CD4-positive, alpha-beta T cell treated with Interleukin-21 for 1 hour (primary cell): ENCODE measurements around the gene TAF7.
"Not testable (repeated sequence)": the region's sequence is repeated elsewhere in the genome, so short reads cannot be mapped to it uniquely, and the experiment has no call there.

Experiments
- DNase-seq: peaks from one replicate; pipeline ENCODE4 v3.0.0-alpha.2; 2020

The TAF7 gene, protein sequence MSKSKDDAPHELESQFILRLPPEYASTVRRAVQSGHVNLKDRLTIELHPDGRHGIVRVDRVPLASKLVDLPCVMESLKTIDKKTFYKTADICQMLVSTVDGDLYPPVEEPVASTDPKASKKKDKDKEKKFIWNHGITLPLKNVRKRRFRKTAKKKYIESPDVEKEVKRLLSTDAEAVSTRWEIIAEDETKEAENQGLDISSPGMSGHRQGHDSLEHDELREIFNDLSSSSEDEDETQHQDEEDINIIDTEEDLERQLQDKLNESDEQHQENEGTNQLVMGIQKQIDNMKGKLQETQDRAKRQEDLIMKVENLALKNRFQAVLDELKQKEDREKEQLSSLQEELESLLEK

DNA sequence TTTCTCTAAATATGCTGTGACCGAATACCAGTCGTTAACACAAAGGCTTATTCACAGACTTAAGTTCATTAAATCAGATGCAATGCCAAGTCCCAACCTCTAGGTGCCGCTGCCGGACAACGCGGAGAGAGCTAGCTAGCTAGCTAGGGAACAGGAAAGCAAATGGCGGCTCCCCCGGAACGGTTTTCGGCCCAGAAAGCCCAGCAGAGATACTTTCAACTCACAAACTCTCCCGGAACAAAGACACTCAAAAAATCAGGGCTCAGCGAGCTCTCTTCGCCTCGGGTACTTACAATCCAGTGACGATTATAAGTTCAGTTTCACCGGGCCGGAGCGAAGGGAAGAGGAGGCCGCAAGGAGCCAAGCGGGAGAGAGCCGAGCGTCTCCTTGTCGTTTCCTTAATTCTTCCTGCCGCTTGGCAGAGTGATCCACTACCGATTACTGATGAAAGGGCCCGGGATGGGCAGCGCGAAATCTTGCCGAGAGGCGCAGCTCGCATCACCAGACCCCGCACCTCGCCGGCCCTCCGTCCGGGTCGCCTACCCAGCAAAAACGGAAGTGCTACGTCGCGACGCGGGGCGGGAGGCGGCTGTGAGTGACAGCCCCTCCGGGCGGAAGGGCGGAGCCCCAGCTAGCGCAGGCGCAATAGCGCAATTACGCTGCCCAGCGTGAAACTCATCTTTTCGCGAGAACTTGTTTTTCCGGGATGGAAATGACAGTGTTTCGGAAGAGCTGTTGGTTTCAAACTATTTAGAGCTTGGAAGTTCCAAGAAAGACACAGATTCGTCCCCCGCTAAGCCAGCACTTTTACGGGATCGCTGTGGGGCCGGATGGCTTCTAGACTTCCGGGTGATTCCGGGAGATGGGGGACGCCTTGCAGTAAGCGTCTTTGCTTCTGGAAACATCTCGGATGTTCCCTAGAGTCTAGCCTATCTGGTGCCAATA lies at the start of gene TAF7:
Gene TAF7, minus strand, starts transcription at position 560 of the 945 bp plus-strand sequence. CDS start 740 bp downstream, outside the sequence.
- DNase-seq, result peak; percentile 94

DNA sequence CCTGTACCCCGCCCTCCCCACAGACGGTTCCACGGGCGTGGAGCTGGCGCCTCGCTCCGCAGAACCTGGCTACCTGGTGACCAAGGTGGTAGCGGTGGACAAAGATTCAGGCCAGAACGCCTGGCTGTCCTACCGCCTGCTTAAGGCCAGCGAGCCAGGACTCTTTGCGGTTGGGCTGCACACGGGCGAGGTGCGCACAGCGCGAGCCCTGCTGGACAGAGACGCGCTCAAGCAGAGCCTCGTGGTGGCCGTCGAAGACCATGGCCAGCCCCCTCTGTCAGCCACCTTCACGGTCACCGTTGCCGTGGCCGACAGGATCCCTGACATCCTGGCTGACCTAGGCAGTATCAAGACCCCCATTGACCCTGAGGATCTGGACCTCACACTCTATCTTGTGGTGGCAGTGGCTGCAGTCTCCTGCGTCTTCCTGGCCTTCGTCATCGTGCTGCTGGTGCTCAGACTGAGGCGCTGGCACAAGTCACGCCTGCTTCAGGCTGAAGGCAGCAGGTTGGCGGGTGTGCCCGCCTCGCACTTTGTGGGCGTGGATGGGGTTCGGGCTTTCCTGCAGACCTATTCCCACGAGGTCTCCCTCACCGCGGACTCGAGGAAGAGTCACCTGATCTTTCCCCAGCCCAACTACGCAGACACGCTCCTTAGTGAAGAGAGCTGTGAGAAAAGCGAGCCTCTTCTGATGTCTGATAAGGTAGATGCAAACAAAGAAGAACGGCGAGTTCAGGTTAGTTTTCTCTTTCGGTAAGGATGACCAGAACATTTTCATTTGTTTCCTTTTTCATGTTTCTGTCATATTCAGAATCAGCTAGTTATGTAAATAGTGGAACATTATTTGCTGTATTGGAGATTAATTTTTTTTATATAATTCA lies 45.7 kb upstream of the TAF7 start:
- no peak for DNase-seq

DNA sequence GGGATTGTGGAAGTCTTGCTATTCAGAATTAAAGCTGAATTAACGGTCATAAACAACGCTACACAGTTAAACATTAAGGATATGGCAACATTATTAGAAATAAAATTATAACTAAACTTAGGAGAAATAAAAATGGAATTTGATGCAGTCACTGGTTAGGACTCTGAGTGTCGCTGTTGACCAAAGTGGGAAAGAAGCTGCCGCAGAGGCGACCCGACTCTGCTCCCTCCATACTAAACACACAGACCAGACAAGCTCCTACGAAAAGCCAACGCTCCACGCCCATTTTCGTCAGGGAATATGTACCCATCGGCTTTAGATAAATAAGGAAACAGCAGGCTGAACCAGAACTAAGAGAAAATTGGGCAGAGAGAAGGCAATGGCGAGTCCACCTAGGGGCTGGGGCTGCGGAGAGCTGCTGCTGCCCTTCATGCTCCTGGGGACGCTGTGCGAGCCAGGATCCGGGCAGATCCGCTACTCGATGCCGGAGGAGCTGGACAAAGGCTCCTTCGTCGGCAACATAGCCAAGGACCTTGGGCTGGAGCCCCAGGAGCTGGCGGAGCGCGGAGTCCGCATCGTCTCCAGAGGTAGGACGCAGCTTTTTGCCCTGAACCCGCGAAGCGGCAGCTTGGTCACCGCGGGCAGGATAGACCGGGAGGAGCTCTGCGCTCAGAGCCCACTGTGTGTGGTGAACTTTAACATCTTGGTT lies 43.5 kb upstream of the TAF7 start, which contains the start of gene PCDHGA5:
Gene PCDHGA5, plus strand, starts transcription at position 211 of the 709 bp plus-strand sequence. Its CDS starts 169 bp downstream, at position 380.
- DNase-seq, result no peak

DNA sequence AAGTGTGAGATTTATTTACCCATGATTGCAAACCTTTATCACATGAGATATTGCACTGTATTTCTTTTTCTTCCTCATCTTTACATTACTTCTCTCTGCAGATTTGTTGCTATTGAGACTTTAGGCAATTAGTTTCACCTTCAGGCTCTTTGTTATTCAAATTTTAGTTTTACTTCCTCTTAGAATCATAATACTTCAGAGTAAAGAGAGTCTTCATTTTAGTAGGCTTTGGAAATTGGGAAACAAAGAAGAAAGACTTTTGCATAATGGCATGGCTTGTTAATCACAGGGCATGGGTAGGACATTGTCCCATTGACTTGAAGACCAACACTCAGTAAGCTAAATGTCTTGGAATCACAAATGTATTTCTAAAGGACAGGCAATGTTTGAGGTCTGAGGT lies 42.1 kb upstream of the TAF7 start:
- no peak for DNase-seq

DNA sequence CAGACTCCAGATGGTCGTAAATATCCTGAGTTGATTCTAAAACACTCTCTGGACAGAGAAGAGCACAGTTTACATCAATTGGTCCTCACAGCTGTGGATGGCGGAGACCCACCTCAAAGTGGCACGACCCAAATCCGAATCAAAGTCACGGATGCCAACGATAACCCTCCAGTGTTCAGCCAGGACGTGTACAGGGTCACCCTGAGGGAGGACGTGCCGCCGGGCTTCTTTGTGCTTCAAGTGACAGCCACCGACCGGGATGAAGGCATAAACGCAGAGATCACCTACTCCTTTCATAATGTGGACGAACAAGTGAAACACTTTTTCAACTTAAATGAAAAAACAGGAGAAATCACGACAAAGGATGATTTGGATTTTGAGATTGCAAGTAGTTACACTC lies 40.1 kb upstream of the TAF7 start:
- no peak for DNase-seq

DNA sequence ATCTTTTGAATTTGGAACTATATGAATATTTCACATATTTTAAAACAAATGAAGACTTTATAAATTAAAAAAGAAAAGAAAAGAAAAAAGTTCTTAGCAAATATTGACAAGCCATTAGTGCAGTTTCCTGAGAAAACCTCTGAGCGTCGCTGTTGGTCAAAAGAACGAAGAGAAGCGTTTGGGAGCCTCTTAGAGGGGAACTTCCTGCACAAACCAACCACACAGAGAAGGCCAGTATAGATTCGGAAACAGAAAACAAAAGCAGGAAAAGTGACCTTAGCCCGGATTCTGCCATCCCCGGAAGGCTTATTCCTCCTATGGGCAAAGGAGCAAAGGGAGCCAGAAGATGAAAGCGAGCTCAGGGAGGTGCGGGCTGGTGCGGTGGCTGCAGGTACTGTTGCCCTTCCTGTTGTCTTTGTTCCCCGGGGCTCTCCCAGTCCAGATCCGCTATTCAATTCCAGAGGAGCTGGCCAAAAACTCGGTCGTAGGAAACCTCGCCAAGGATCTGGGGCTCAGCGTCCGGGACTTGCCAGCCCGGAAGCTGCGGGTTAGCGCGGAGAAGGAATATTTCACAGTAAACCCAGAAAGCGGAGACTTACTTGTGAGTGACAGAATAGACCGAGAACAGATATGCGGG lies 39.3 kb upstream of the TAF7 start, which contains the start of gene PCDHGB2:
Gene PCDHGB2, plus strand, starts transcription at position 205 of the 637 bp plus-strand sequence. Its CDS starts 142 bp downstream, at position 347.
- peak; percentile 50 for DNase-seq

DNA sequence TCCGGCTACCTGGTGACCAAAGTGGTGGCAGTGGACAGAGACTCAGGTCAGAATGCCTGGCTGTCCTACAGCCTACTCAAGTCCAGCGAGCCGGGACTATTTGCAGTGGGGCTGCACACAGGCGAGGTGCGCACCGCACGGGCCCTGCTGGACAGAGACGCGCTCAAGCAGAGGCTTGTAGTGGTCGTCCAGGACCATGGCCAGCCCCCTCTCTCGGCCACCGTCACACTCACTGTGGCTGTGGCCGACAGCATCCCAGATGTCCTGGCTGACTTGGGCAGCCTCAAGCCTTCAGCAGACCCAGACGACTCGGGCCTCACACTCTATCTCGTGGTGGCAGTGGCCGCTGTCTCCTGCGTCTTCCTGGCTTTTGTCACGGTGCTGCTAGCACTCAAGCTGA lies 36.4 kb upstream of the TAF7 start:
- no peak for DNase-seq

DNA sequence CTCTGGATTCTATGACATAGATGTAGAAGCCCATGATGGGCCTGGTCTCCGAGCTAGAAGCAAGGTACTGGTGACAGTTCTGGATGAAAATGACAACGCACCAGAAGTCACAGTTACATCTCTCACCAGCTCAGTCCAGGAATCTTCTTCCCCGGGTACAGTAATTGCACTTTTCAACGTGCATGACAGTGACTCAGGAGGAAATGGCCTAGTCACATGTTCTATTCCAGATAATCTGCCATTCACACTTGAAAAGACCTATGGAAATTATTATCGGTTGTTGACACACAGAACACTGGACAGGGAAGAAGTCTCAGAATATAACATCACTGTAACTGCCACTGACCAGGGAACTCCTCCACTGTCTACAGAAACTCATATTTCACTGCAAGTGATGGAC lies 35.5 kb upstream of the TAF7 start:
- no peak for DNase-seq

DNA sequence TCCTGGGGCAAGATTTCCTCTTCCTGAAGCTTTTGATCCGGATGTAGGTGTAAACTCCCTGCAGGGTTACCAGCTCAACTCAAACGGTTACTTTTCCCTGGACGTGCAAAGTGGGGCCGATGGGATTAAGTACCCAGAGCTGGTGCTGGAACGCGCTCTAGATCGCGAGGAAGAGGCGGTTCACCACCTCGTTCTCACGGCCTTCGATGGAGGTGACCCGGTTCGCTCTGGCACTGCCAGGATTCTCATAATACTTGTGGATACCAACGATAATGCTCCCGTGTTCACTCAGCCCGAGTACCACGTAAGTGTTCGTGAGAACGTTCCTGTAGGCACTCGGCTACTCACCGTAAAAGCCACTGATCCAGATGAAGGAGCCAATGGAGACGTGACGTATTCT lies 35.1 kb upstream of the TAF7 start:
- no peak for DNase-seq

DNA sequence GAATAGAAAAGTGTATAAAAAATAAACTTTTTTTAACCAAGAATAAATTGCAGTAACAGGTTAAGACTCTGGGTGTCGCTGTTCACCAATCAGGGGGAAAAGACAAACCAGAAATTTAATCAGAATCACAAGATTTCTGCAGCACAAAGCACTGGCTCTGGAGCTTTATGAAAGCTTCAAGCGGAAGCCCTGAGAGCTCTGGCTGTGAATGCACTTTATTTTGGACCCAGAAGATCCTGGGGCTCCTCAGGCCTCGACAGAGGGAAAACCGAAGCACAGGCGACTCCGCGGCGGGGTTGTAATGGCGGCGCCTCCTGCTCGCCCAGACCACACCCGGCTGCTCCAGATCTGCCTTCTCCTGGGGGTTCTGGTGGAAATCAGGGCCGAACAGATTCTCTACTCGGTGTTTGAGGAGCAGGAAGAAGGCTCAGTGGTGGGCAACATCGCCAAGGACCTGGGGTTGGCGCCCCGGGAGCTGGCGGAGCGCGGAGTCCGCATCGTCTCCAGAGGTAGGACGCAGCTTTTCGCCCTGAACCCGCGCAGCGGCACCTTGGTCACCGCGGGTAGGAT lies 34.4 kb upstream of the TAF7 start, which contains the start of gene PCDHGA4:
Gene PCDHGA4, plus strand, starts transcription at position 122 of the 570 bp plus-strand sequence. Its CDS starts 87 bp downstream, at position 209.
- peak; percentile 24 for DNase-seq

DNA sequence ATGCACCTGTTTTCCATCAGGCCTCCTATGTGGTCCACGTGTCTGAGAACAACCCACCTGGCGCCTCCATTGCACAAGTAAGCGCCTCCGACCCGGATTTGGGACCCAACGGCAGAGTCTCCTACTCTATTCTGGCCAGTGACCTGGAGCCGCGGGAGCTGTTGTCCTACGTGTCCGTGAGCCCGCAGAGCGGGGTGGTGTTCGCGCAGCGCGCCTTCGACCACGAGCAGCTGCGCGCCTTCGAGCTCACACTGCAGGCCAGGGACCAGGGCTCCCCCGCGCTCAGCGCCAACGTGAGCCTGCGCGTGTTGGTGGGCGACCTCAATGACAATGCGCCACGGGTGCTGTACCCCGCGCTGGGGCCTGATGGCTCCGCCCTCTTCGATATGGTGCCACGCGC lies 31.0 kb upstream of the TAF7 start:
- DNase-seq, result no peak

DNA sequence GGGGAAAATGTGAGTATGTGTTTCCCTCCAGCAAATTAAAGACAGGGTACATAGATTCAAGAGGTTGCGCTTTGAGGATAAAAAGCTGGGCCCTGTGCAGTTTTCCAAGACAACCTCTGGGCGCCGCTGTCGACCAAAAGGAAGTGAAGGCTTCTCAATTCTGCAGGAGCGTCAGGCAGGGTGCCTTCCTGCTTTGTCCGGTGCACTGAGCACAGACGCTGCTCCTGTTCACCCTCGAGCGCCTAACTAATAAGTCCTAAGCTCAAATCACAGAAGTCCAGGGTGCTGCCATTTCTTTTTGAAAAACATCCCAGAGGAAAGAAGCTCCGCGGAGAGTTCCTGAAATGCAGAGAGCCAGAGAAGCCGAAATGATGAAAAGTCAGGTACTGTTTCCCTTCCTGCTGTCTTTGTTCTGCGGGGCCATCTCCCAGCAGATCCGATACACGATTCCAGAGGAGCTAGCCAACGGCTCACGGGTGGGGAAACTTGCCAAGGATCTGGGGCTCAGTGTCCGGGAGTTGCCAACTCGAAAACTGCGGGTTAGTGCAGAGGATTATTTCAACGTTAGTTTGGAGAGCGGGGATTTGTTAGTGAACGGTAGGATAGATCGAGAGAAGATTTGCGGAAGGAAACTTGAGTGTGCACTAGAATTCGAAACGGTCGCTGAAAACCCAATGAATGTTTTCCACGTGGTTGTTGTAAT lies 29.5 kb upstream of the TAF7 start, which contains the start of gene PCDHGB1:
Gene PCDHGB1, plus strand, starts transcription at position 183 of the 703 bp plus-strand sequence. Its CDS starts 162 bp downstream, at position 345.
- DNase-seq, result peak; percentile 44

DNA sequence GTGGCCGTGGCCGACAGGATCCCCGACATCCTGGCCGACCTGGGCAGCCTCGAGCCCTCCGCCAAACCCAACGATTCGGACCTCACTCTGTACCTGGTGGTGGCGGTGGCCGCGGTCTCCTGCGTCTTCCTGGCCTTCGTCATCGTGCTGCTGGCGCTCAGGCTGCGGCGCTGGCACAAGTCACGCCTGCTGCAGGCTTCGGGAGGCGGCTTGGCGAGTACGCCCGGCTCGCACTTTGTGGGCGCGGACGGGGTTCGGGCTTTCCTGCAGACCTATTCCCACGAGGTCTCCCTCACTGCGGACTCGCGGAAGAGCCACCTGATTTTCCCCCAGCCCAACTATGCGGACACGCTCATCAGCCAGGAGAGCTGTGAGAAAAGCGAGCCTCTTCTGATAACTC lies 25.4 kb upstream of the TAF7 start:
- not testable (repeated sequence) for DNase-seq

DNA sequence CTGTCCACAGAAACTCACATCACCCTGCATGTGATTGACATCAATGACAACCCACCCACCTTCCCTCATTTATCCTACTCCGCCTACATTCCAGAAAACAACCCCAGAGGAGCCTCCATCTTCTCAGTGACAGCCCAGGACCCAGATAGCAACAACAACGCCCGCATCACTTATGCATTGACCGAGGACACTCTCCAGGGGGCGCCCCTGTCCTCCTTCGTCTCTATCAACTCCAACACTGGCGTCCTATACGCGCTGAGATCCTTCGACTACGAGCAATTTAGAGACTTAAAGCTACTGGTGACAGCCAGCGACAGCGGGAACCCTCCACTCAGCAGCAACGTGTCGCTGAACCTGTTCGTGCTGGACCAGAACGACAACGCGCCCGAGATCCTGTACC lies 24.7 kb upstream of the TAF7 start:
- no peak for DNase-seq

DNA sequence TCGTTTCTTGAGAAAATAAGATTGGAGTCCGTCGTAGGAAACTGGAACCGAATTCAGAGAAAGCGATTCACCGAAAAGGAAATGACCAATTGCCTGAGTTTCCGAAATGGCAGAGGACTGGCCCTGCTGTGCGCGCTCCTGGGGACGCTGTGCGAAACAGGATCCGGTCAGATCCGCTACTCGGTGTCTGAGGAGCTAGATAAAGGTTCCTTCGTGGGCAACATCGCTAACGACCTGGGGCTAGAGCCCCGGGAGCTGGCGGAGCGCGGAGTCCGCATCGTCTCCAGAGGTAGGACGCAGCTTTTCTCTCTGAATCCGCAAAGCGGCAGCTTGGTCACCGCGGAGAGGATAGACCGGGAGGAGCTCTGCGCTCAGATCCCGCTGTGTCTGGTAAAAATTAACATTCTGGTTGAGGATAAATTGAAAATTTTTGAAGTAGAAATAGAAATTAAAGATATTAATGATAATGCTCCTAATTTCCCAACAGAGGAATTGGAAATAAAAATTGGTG lies 23.4 kb upstream of the TAF7 start:
- no peak for DNase-seq

DNA sequence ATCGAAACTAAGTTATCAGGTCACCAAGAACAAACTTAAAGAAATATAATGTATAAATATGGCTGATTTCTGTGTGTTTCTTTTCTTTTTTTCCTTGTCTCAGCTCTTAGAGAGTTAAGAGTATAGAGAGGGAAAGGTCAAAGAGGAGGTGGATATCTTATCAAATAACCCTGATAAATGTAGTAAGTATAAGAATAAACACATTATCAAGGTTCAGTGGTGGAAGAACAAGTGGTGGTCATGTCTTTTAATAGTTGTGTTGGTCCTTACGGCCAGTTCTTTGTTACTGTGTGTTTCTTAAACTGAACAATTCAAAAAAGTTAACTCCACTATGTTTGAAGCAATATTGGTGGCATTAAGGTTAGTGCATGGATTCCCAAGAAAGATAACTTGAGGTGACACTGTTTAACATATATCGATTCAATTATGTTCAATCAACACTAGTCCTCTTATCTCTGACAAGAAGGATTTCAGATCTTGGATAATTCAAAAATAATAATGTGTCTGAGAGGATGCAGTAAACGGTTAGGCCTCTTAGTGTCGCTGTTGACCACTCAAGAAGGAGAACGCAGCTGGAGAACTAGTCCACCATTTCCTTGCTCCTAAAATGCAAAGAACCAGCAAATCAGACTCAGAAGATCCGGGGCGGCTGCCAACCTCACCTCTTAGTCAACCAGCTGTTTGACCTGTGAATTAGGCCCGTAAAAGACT lies 22.8 kb upstream of the TAF7 start, which contains the start of gene PCDHGA3:
Gene PCDHGA3, plus strand, starts transcription at position 588 of the 711 bp plus-strand sequence. CDS start 205 bp downstream, outside the sequence.
- DNase-seq, result peak; percentile 23

DNA sequence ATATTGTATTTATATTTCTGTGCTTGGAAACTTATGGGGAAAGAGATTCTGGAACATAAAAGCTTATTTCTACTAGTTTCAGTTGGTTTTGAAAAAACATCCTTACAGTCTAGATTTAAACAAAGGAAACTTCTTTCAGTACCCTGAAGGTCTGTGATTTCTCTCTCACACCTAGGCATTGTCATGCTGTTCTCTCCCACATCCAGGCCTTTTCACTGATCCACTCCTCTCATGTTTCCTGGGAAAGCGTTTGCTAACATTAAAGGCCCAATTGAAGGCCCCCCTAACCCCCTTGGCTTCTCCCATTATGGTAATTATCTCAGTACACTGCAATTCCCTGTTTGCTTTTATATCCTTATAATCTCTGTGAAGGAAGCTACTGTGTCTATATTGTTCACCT lies 22.2 kb upstream of the TAF7 start:
- no peak for DNase-seq

DNA sequence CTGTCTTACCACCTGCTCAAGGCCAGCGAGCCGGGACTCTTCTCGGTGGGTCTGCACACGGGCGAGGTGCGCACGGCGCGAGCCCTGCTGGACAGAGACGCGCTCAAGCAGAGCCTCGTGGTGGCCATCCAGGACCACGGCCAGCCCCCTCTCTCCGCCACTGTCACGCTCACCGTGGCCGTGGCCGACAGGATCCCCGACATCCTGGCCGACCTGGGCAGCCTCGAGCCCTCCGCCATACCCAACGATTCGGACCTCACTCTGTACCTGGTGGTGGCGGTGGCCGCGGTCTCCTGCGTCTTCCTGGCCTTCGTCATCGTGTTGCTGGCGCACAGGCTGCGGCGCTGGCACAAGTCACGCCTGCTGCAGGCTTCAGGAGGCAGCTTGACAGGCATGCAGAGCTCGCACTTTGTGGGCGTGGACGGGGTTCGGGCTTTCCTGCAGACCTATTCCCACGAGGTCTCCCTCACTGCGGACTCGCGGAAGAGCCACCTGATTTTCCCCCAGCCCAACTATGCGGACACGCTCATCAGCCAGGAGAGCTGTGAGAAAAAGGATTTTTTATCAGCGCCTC lies 20.3 kb upstream of the TAF7 start:
- not testable (repeated sequence) for DNase-seq
